AG09319 (cell line): ENCODE data around the gene DERL2.

Source experiments
- DNase-seq: peaks from one replicate; pipeline ENCODE4 v3.0.0-alpha.2; 2010; ENCODE audit warnings: low read depth; ENCODE audit errors: extremely low read depth
- TF ChIP-seq, protein P1 (sequence below): IDR thresholded peaks from 2 replicates; pipeline ENCODE4 v1.5.1; 2011; ENCODE audit warnings: low read depth, mild to moderate bottlenecking, inconsistent platforms, low read length, moderate library complexity

Gene DERL2

DNA sequence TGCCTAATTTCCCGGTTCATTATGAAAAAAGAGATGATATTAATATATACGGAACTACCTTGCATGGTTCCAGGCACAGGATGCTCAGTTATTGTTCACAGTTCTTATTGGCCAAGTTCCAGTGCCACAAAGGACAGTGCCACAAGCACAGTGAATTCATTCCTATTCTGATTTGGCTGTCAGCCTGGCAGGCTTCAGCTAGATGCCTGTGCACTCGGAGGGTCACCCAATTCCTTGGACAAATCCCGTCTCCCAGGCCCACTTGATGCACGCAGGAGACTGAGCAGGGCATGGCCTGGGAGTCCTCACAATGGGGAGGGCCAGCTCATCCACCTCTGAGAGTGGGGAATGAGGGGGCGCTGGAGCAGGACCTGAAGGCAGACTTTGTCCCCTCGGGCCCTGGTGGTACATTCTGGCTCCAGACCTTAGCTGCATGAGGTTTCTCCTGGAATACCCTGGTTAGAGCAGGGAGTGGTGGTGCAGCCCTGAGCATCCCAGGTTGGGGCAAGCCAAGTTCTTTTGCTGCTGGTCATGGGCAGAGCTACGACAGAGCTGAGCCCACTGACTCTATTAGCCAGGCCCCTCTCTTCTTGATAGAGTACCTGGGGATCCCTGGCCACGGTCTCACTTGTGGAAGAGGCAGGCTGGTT lies 41.7 kb upstream of the DERL2 start:
- TF ChIP-seq, protein P1, sequence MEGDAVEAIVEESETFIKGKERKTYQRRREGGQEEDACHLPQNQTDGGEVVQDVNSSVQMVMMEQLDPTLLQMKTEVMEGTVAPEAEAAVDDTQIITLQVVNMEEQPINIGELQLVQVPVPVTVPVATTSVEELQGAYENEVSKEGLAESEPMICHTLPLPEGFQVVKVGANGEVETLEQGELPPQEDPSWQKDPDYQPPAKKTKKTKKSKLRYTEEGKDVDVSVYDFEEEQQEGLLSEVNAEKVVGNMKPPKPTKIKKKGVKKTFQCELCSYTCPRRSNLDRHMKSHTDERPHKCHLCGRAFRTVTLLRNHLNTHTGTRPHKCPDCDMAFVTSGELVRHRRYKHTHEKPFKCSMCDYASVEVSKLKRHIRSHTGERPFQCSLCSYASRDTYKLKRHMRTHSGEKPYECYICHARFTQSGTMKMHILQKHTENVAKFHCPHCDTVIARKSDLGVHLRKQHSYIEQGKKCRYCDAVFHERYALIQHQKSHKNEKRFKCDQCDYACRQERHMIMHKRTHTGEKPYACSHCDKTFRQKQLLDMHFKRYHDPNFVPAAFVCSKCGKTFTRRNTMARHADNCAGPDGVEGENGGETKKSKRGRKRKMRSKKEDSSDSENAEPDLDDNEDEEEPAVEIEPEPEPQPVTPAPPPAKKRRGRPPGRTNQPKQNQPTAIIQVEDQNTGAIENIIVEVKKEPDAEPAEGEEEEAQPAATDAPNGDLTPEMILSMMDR: no peak
- no peak for DNase-seq

- peak; percentile 75 for DNase-seq
- TF ChIP-seq, protein P1: no peak
Observed at GRCh38 chr17:5526821-5527598, 41.0 kb upstream of the DERL2 start.

GRCh38 chr17:5523249-5523648 lies 37.3 kb upstream of the DERL2 start:
- TF ChIP-seq, protein P1: no peak
- DNase-seq: no peak

DNA sequence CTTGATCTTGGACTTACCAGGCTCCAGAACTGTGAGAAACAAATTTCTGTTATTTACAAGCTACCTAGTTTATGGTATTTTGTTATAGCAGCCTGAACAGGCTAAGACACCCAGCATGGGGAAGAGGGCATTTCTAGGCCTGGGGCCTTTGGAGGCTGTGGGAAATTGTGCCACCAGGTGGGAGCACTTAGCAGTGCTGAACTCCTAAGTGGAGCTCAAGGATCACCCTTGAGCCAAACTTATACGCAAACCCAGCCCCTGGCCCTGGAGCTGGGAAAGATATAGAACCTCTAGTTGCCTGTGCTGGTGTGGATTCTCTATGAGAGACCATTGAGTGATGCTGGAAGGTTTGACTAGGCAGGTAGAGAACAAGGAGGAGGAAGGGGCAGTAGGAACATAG lies 36.5 kb upstream of the DERL2 start:
- DNase-seq: no peak
- TF ChIP-seq, protein P1: no peak

- TF ChIP-seq, protein P1: no peak
- DNase-seq: peak; percentile 74
Observed at GRCh38 chr17:5516060-5516792, 30.2 kb upstream of the DERL2 start.

GRCh38 chr17:5514976-5515375 lies 29.0 kb upstream of the DERL2 start:
- DNase-seq: no peak
- TF ChIP-seq, protein P1: no peak

DNA sequence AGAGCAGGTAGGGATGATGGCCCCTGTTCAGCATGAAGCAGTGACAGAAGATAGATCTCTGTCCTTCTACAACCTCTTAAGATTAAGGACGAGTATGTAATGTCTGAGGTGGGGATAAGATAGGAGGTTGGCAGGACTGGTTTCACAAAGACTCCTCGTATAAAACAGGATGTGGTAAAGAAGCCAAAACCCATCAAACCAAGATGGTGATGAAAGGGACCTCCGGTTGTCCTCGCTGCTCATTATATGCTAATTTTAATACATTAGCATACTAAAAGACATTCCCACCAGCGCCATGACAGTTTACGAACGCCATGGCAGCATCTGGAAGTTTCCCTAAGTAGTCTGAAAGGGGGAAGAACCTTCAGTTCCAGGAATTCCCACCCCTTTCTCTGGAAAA lies 27.6 kb upstream of the DERL2 start:
- TF ChIP-seq, protein P1: no peak

More for the DNA sequence above, 27.6 kb upstream of the DERL2 start:
- no peak for DNase-seq
